ENCODE results near the gene MPC1L. TPM values are rescaled to one million over a fixed set of nuclear protein-coding genes. Genes with fewer than 3 reads are reported as not detected.
A peak's percentile ranks its signal among the peaks of the same experiment; 100 is the strongest.

The MPC1L gene
- total and polyA plus RNA-seq, 4 donors = not detected

DNA sequence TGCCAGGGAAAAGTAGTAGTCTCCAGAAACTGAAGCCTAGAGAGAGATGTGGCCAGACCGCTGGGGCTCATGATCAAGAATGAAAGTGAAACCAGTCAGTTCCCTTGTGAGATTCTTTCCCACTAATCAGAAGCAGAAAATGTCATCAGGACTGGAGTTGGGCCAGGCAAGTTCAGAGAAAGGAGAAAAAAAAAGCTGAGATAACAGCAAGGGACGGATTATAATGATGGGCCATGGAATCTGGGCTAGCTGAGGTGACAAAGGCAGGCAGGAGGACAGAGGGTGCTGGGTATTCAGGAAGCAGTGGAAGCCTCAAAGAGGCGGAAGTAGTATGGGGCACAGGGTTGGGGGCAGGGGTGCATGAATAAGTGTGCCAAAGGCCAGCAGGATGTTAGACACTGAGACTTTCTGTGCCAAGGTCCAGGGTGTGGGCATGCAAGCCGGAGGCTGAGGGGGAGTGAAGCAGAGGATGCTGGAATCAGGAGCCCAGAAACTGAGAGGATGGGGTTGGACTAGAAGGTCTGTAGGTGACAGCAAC lies 21.7 kb downstream of the MPC1L start:
- peak overlapping the region; percentile 74 to 98 for H3K27ac ChIP-seq (ENCODE audit: low read depth in 1 of 2, low read length in 2 of 2)
- TF ChIP-seq GABPA (IDR thresholded peaks at IDR 0.05 in 1 of 2, conservative IDR thresholded peaks at IDR 0.05 in 1 of 2) (peak; percentile 28 to 80), TAF1 (conservative IDR thresholded peaks at IDR 0.05) (peak; percentile 19), HNF4A (conservative IDR thresholded peaks at IDR 0.05) (peak; percentile 48 to 65), FOXA1 (IDR thresholded peaks at IDR 0.05) (no peak), RXRA (IDR thresholded peaks at IDR 0.05) (peak; percentile 74 to 76), JUND (IDR thresholded peaks at IDR 0.05) (peak in 1 of 2 donors; percentile 57), HNF4G (IDR thresholded peaks at IDR 0.05) (no peak), EGR1 (IDR thresholded peaks at IDR 0.05; ENCODE audit: low read depth in 2 of 2) (no peak), FOXA2 (IDR thresholded peaks at IDR 0.05) (no peak), RAD21 (IDR thresholded peaks at IDR 0.05) (peak in 1 of 2 donors; percentile 19), NR2F2 (IDR thresholded peaks at IDR 0.05) (peak; percentile 12), YY1 (IDR thresholded peaks at IDR 0.05) (no peak), SP1 (IDR thresholded peaks at IDR 0.05) (peak; percentile 82)
- TF ChIP-seq, protein P1, sequence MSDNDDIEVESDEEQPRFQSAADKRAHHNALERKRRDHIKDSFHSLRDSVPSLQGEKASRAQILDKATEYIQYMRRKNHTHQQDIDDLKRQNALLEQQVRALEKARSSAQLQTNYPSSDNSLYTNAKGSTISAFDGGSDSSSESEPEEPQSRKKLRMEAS (IDR thresholded peaks at IDR 0.05) = peak; percentile 41
- TF ChIP-seq, protein P2, sequence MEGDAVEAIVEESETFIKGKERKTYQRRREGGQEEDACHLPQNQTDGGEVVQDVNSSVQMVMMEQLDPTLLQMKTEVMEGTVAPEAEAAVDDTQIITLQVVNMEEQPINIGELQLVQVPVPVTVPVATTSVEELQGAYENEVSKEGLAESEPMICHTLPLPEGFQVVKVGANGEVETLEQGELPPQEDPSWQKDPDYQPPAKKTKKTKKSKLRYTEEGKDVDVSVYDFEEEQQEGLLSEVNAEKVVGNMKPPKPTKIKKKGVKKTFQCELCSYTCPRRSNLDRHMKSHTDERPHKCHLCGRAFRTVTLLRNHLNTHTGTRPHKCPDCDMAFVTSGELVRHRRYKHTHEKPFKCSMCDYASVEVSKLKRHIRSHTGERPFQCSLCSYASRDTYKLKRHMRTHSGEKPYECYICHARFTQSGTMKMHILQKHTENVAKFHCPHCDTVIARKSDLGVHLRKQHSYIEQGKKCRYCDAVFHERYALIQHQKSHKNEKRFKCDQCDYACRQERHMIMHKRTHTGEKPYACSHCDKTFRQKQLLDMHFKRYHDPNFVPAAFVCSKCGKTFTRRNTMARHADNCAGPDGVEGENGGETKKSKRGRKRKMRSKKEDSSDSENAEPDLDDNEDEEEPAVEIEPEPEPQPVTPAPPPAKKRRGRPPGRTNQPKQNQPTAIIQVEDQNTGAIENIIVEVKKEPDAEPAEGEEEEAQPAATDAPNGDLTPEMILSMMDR (IDR thresholded peaks at IDR 0.05; ENCODE audit: low read depth, low read length, missing input control) = no peak
- TF ChIP-seq, protein P3, sequence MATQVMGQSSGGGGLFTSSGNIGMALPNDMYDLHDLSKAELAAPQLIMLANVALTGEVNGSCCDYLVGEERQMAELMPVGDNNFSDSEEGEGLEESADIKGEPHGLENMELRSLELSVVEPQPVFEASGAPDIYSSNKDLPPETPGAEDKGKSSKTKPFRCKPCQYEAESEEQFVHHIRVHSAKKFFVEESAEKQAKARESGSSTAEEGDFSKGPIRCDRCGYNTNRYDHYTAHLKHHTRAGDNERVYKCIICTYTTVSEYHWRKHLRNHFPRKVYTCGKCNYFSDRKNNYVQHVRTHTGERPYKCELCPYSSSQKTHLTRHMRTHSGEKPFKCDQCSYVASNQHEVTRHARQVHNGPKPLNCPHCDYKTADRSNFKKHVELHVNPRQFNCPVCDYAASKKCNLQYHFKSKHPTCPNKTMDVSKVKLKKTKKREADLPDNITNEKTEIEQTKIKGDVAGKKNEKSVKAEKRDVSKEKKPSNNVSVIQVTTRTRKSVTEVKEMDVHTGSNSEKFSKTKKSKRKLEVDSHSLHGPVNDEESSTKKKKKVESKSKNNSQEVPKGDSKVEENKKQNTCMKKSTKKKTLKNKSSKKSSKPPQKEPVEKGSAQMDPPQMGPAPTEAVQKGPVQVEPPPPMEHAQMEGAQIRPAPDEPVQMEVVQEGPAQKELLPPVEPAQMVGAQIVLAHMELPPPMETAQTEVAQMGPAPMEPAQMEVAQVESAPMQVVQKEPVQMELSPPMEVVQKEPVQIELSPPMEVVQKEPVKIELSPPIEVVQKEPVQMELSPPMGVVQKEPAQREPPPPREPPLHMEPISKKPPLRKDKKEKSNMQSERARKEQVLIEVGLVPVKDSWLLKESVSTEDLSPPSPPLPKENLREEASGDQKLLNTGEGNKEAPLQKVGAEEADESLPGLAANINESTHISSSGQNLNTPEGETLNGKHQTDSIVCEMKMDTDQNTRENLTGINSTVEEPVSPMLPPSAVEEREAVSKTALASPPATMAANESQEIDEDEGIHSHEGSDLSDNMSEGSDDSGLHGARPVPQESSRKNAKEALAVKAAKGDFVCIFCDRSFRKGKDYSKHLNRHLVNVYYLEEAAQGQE (IDR thresholded peaks at IDR 0.05) = no peak
- TF ChIP-seq, protein P4, sequence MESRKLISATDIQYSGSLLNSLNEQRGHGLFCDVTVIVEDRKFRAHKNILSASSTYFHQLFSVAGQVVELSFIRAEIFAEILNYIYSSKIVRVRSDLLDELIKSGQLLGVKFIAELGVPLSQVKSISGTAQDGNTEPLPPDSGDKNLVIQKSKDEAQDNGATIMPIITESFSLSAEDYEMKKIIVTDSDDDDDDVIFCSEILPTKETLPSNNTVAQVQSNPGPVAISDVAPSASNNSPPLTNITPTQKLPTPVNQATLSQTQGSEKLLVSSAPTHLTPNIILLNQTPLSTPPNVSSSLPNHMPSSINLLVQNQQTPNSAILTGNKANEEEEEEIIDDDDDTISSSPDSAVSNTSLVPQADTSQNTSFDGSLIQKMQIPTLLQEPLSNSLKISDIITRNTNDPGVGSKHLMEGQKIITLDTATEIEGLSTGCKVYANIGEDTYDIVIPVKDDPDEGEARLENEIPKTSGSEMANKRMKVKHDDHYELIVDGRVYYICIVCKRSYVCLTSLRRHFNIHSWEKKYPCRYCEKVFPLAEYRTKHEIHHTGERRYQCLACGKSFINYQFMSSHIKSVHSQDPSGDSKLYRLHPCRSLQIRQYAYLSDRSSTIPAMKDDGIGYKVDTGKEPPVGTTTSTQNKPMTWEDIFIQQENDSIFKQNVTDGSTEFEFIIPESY (IDR thresholded peaks at IDR 0.05) = no peak
- TF ChIP-seq, protein P5, sequence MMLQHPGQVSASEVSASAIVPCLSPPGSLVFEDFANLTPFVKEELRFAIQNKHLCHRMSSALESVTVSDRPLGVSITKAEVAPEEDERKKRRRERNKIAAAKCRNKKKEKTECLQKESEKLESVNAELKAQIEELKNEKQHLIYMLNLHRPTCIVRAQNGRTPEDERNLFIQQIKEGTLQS (IDR thresholded peaks at IDR 0.05) = no peak
- peak overlapping the region in 1 of 2 donors; percentile 90 for H3K9ac ChIP-seq (ENCODE audit: low read depth in 1 of 2, low read length in 2 of 2)
- peak overlapping the region; percentile 30 to 82 (median 36) for H3K4me3 ChIP-seq (ENCODE audit: low read depth in 1 of 3, low read length in 3 of 3)
- 0% methylated on average over 4 of the region's 4 CpGs for WGBS
- H3K4me1 ChIP-seq (ENCODE audit: control insufficient read depth in 4 of 4, insufficient read depth in 4 of 4, low read length in 3 of 4) = peaks cover 3 to 43% (median 28%) of the 10 kb centered on the region in 4 donors
- peak; percentile 36 for DNase-seq (ENCODE audit: low spot score)
- H3K36me3 ChIP-seq (ENCODE audit: control insufficient read depth in 4 of 4, insufficient read depth in 3 of 4, low read depth in 1 of 4, low read length in 3 of 4) = peaks cover 0 to 5% (median 0%) of the 10 kb centered on the region in 4 donors
- H3K9me3 ChIP-seq (ENCODE audit: control insufficient read depth in 4 of 4, low read length in 3 of 4) = no peaks in the 10 kb centered on the region
- no peaks in the 10 kb centered on the region for H3K27me3 ChIP-seq (ENCODE audit: control insufficient read depth in 4 of 4, insufficient read depth in 4 of 4, low read length in 3 of 4)
